CD14-positive monocyte (primary cell): ENCODE data around the gene SLC1A1. TPM values are rescaled to one million over a fixed set of nuclear protein-coding genes. Genes with fewer than 3 reads are reported as not detected.

ENCODE experiments used
- DNase-seq, 3 donors: peaks; one replicate each; pipeline ENCODE4 v3.0.0-alpha.2; 2011 to 2022
- H2AFZ ChIP-seq: 2 replicates; pipeline ENCODE4 v1.6.0; 2012; ENCODE audit warnings: mild to moderate bottlenecking, low read depth, low read length, inconsistent platforms; ENCODE audit not compliant: insufficient read depth, poor library complexity, severe bottlenecking
- H3K27ac ChIP-seq, 2 donors: 1 replicate in 1 of 2; 2 replicates in 1 of 2; pipeline ENCODE4 v1.5.1; 2012 to 2013; ENCODE audit warnings: low read length in 2 of 2, control low read depth in 1 of 2, inconsistent platforms in 1 of 2, low read depth in 1 of 2, mild to moderate bottlenecking in 1 of 2
- H3K27me3 ChIP-seq, 2 donors: one replicate each; pipeline versions ENCODE4 v1.6.0 to v1.6.1; 2011 to 2013; ENCODE audit warnings: low read length in 2 of 2; ENCODE audit not compliant: control insufficient read depth in 2 of 2, insufficient read depth in 2 of 2
- H3K36me3 ChIP-seq, 2 donors: replicated peaks in 1 of 2; 1 replicate in 1 of 2; 2 replicates in 1 of 2; pipeline versions ENCODE4 v1.5.1 to v1.6.1; 2012 to 2013; ENCODE audit warnings: low read length in 2 of 2, control low read depth in 1 of 2, inconsistent platforms in 1 of 2, mild to moderate bottlenecking in 1 of 2; ENCODE audit not compliant: insufficient read depth in 2 of 2, control insufficient read depth in 1 of 2
- H3K4me1 ChIP-seq, 2 donors: 1 replicate in 1 of 2; 2 replicates in 1 of 2; pipeline versions ENCODE4 v1.5.1 to v1.6.1; 2012 to 2013; ENCODE audit warnings: low read length in 2 of 2, control low read depth in 1 of 2, inconsistent platforms in 1 of 2, mild to moderate bottlenecking in 1 of 2, moderate library complexity in 1 of 2; ENCODE audit not compliant: insufficient read depth in 2 of 2, control insufficient read depth in 1 of 2
- H3K4me2 ChIP-seq: replicated peaks from 2 replicates; pipeline ENCODE3; 2012; ENCODE audit warnings: low read length, moderate library complexity, mild to moderate bottlenecking; ENCODE audit not compliant: poor library complexity, severe bottlenecking; ENCODE audit errors: extremely low read depth
- H3K4me3 ChIP-seq, 3 experiments: fragments of 200-600 bp in 1 of 3; sonication (generic) in 1 of 3; replicated peaks in 1 of 3; 1 replicate in 2 of 3; 2 replicates in 1 of 3; pipeline ENCODE4 v1.5.1; 2011 to 2013; ENCODE audit warnings: low read length in 3 of 3, mild to moderate bottlenecking in 3 of 3, control low read depth in 2 of 3, low read depth in 2 of 3, inconsistent platforms in 1 of 3, moderate library complexity in 1 of 3
- H3K79me2 ChIP-seq: 2 replicates; pipeline ENCODE4 v1.6.0; 2012; ENCODE audit warnings: mild to moderate bottlenecking, control low read depth, inconsistent platforms, low read length, moderate library complexity; ENCODE audit not compliant: insufficient read depth
- H3K9ac ChIP-seq: 2 replicates; pipeline ENCODE4 v1.6.0; 2017; ENCODE audit warnings: low read length, mild to moderate bottlenecking; ENCODE audit not compliant: insufficient read depth, poor library complexity, severe bottlenecking
- H3K9me3 ChIP-seq, 2 donors: replicated peaks in 1 of 2; 1 replicate in 1 of 2; 2 replicates in 1 of 2; pipeline versions ENCODE4 v1.5.1 to v1.6.1; 2012 to 2013; ENCODE audit warnings: low read length in 2 of 2, control low read depth in 1 of 2; ENCODE audit not compliant: control insufficient read depth in 1 of 2, insufficient read depth in 1 of 2
- H4K20me1 ChIP-seq: 2 replicates; pipeline ENCODE4 v1.6.0; 2012; ENCODE audit warnings: mild to moderate bottlenecking, low read length, control low read depth, moderate library complexity; ENCODE audit not compliant: insufficient read depth
- H3K27ac Mint-ChIP-seq, 7 donors: one replicate each; pipeline ENCODE4 v1.8.0; 2020; ENCODE audit warnings: mild to moderate bottlenecking in 7 of 7, mixed read lengths in 7 of 7, moderate library complexity in 6 of 7, inconsistent platforms in 2 of 7
- H3K27me3 Mint-ChIP-seq, 3 donors: one replicate each; pipeline ENCODE4 v1.8.0; 2021 to 2022; ENCODE audit warnings: low read depth in 3 of 3, mild to moderate bottlenecking in 3 of 3, mixed read lengths in 3 of 3, moderate library complexity in 3 of 3, inconsistent platforms in 1 of 3
- H3K36me3 Mint-ChIP-seq, 2 donors: one replicate each; pipeline ENCODE4 v1.8.0; 2020; ENCODE audit warnings: mixed read lengths in 2 of 2, inconsistent platforms in 1 of 2, mild to moderate bottlenecking in 1 of 2
- H3K4me1 Mint-ChIP-seq: one replicate; pipeline ENCODE4 v1.8.0; 2020; ENCODE audit warnings: mild to moderate bottlenecking, mixed read lengths
- H3K4me3 Mint-ChIP-seq, 2 donors: one replicate each; pipeline ENCODE4 v1.8.0; 2020; ENCODE audit warnings: mild to moderate bottlenecking in 2 of 2, mixed read lengths in 2 of 2, moderate library complexity in 1 of 2
- H3K9me3 Mint-ChIP-seq, 7 donors: one replicate each; pipeline ENCODE4 v1.8.0; 2020 to 2022; ENCODE audit warnings: mixed read lengths in 7 of 7, mild to moderate bottlenecking in 6 of 7, moderate library complexity in 6 of 7, inconsistent platforms in 2 of 7
- WGBS: methylation state at CpG from one replicate; pipeline ENCODE4 v1.1.5; 2013; ENCODE audit warnings: missing lambda C conversion rate; ENCODE audit not compliant: insufficient coverage; 5-methylcytosine and 5-hydroxymethylcytosine counted together
- intact Hi-C, 2 donors: fragments of 100-400 bp; cut with micrococcal nuclease; formaldehyde crosslinking; loops; one replicate each; pipeline versions ENCODE4 v1.15.0 to v1.15.1; 2023
- polyA plus RNA-seq, 3 donors: library from polyadenylated mRNA; depleted of rRNA in 1 of 3; unstranded in 2 of 3; stranded (reverse) in 1 of 3; fragments of 300-500 nt in 2 of 3; fragments of >200 nt in 1 of 3; fragmentation: Illumina TruSeq in 2 of 3; gene quantifications; 1 replicate in 2 of 3; 2 replicates in 1 of 3; pipeline ENCODE4 v1.2.3, GENCODE V29; 2012 to 2021
- TF ChIP-seq, protein P1 (sequence below): fragments of 200-600 bp; IDR thresholded peaks from one replicate; pipeline ENCODE4 v1.8.0; 2022; ENCODE audit warnings: antibody characterized with exemption, mild to moderate bottlenecking

Gene SLC1A1
- polyA plus RNA-seq, 3 donors: not detected

GRCh38 chr9:4620881-4621555 is 130.8 kb downstream of the SLC1A1 start:
- Histone ChIP-seq H3K27ac (no peak overlapping the region), H3K4me3 (no peak overlapping the region), H3K4me1 (no peaks in the 10 kb centered on the region), H2AFZ (no peak overlapping the region), H3K9ac (no peak overlapping the region), H3K27me3 (no peaks in the 10 kb centered on the region), H3K9me3 (no peaks in the 10 kb centered on the region), H4K20me1 (no peaks in the 10 kb centered on the region), H3K4me2 (no peak overlapping the region), H3K79me2 (no peaks in the 10 kb centered on the region), H3K36me3 (no peaks in the 10 kb centered on the region)
- intact Hi-C loops: no loop called here
- H3K27ac Mint-ChIP-seq: no peak overlapping the region
- no peak overlapping the region for H3K4me3 Mint-ChIP-seq
- WGBS: 86% methylated on average over 1 of the region's 2 CpGs
- peaks cover 0 to 1% (median 0%) of the 10 kb centered on the region in 7 donors for H3K9me3 Mint-ChIP-seq
- H3K4me1 Mint-ChIP-seq: peaks cover 5% of the 10 kb centered on the region
- TF ChIP-seq, protein P1, sequence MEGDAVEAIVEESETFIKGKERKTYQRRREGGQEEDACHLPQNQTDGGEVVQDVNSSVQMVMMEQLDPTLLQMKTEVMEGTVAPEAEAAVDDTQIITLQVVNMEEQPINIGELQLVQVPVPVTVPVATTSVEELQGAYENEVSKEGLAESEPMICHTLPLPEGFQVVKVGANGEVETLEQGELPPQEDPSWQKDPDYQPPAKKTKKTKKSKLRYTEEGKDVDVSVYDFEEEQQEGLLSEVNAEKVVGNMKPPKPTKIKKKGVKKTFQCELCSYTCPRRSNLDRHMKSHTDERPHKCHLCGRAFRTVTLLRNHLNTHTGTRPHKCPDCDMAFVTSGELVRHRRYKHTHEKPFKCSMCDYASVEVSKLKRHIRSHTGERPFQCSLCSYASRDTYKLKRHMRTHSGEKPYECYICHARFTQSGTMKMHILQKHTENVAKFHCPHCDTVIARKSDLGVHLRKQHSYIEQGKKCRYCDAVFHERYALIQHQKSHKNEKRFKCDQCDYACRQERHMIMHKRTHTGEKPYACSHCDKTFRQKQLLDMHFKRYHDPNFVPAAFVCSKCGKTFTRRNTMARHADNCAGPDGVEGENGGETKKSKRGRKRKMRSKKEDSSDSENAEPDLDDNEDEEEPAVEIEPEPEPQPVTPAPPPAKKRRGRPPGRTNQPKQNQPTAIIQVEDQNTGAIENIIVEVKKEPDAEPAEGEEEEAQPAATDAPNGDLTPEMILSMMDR: no peak
- no peaks in the 10 kb centered on the region for H3K36me3 Mint-ChIP-seq
- H3K27me3 Mint-ChIP-seq: peaks cover 8 to 16% (median 11%) of the 10 kb centered on the region in 3 donors
- no peak for DNase-seq

DNA sequence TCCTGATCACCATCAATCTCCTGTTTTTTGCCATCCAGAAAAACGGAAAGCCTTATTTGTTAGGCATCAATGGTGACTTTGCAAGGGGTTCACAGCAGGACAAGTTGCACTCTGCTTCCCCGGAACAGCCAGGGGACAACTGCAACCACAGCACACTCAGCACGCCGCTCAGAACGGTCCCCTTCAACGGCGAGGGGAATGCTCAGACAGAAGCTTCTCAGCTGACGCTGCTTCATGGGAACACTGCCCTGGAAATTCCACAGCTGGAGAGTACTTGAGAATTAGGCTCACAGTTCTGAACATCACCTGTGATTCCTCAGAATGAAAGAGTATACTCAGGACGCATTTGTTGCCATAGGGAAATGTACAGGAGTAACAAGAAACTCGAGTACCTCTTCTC is 131.7 kb downstream of the SLC1A1 start:
- Histone ChIP-seq H3K4me2 (no peak overlapping the region), H2AFZ (no peak overlapping the region), H3K27ac (no peak overlapping the region), H3K4me3 (no peak overlapping the region), H3K79me2 (no peaks in the 10 kb centered on the region), H3K27me3 (no peaks in the 10 kb centered on the region), H3K4me1 (no peaks in the 10 kb centered on the region), H3K9ac (no peak overlapping the region), H4K20me1 (no peaks in the 10 kb centered on the region), H3K36me3 (no peaks in the 10 kb centered on the region), H3K9me3 (no peaks in the 10 kb centered on the region)
- H3K27ac Mint-ChIP-seq: no peak overlapping the region
- H3K4me3 Mint-ChIP-seq: no peak overlapping the region
- H3K27me3 Mint-ChIP-seq: peaks cover 12 to 18% (median 14%) of the 10 kb centered on the region in 3 donors
- H3K4me1 Mint-ChIP-seq: peaks cover 8% of the 10 kb centered on the region
- no peaks in the 10 kb centered on the region for H3K36me3 Mint-ChIP-seq
- H3K9me3 Mint-ChIP-seq: peaks cover 0 to 1% (median 0%) of the 10 kb centered on the region in 7 donors
- WGBS: 94% methylated on average over 8 of the region's 10 CpGs
- TF ChIP-seq, protein P1: no peak
- no peak for DNase-seq
- intact Hi-C loops: no loop called here
